GM12891 (cell line): ENCODE data around the gene SPOCK1.

Experiments
- DNase-seq: peaks from one replicate; pipeline ENCODE4 v3.0.0; 2011; ENCODE audit warnings: low spot score; ENCODE audit not compliant: insufficient read length
- FAIRE-seq: peaks from 2 replicates; lab custom pipeline; 2011; peaks lifted over from hg19 to GRCh38; lab: Jason Lieb, UNC
- PAX5 ChIP-seq: IDR thresholded peaks from 2 replicates; pipeline ENCODE4 v1.6.1; 2011; ENCODE audit warnings: low read length, moderate library complexity, mild to moderate bottlenecking; ENCODE audit not compliant: insufficient read depth, severe bottlenecking
- POLR2A ChIP-seq: IDR thresholded peaks from 2 replicates; pipeline ENCODE4 v1.6.1; 2011; ENCODE audit warnings: low read depth, low read length, control low read depth
- POLR2AphosphoS5 ChIP-seq: IDR thresholded peaks from 2 replicates; pipeline ENCODE4 v1.6.1; 2011; ENCODE audit warnings: low read depth, low read length, control low read depth
- POU2F2 ChIP-seq: IDR thresholded peaks from 2 replicates; pipeline ENCODE4 v1.6.1; 2011; ENCODE audit warnings: low read depth, mild to moderate bottlenecking, control low read depth, low read length, moderate library complexity
- SPI1 ChIP-seq: IDR thresholded peaks from 2 replicates; pipeline ENCODE4 v1.6.1; 2011; ENCODE audit warnings: low read depth, low read length, control low read depth
- TAF1 ChIP-seq: IDR thresholded peaks from 2 replicates; pipeline ENCODE4 v1.6.1; 2011; ENCODE audit warnings: low read depth, low read length, control low read depth

The SPOCK1 gene

GRCh38 chr5:137280656-137281055 is 218.5 kb downstream of the SPOCK1 start:
- FAIRE-seq (no peak), DNase-seq (no peak)
- no peak for TF ChIP-seq PAX5

GRCh38 chr5:137279521-137280231 is 219.4 kb downstream of the SPOCK1 start:
- DNase-seq (no peak), FAIRE-seq (no peak)
- TF ChIP-seq POLR2A (no peak), SPI1 (no peak), TAF1 (no peak), POU2F2 (no peak), PAX5 (no peak), POLR2AphosphoS5 (no peak)

GRCh38 chr5:137278476-137278875 is 220.7 kb downstream of the SPOCK1 start:
- TF ChIP-seq TAF1 = no peak
- no peak for TF ChIP-seq POLR2A
- no peak for TF ChIP-seq POU2F2
- no peak for TF ChIP-seq SPI1
- no peak for TF ChIP-seq PAX5
- no peak for TF ChIP-seq POLR2AphosphoS5
- FAIRE-seq = no peak
- DNase-seq = no peak

- no peak for FAIRE-seq
- DNase-seq = no peak
- TF ChIP-seq SPI1 = no peak
- TF ChIP-seq PAX5 = no peak
- TF ChIP-seq POU2F2 = no peak
- no peak for TF ChIP-seq POLR2A
- TF ChIP-seq TAF1 = no peak
Measured at GRCh38 chr5:137275083-137275482, 224.0 kb downstream of the SPOCK1 start.

- DNase-seq (no peak), FAIRE-seq (no peak)
- no peak for TF ChIP-seq POU2F2
- no peak for TF ChIP-seq PAX5
- no peak for TF ChIP-seq TAF1
- no peak for TF ChIP-seq SPI1
- no peak for TF ChIP-seq POLR2A
- TF ChIP-seq POLR2AphosphoS5 = no peak
Measured at GRCh38 chr5:137273511-137273910, 225.6 kb downstream of the SPOCK1 start.

- DNase-seq (no peak), FAIRE-seq (no peak)
- TF ChIP-seq TAF1 = no peak
- no peak for TF ChIP-seq POLR2A
- no peak for TF ChIP-seq POU2F2
- no peak for TF ChIP-seq POLR2AphosphoS5
- TF ChIP-seq SPI1 = no peak
- no peak for TF ChIP-seq PAX5
Measured at GRCh38 chr5:137272831-137273230, 226.3 kb downstream of the SPOCK1 start.

- FAIRE-seq = no peak
Measured at GRCh38 chr5:137269946-137270345, 229.2 kb downstream of the SPOCK1 start.

GRCh38 chr5:137269274-137269673 is 229.9 kb downstream of the SPOCK1 start:
- TF ChIP-seq POLR2A = no peak
- DNase-seq (no peak), FAIRE-seq (no peak)

More at GRCh38 chr5:137269946-137270345, 229.2 kb downstream of the SPOCK1 start:
- no peak for TF ChIP-seq POLR2A
- no peak for TF ChIP-seq POU2F2
- TF ChIP-seq POLR2AphosphoS5 = no peak
- no peak for TF ChIP-seq PAX5
- TF ChIP-seq TAF1 = no peak
- no peak for DNase-seq

GRCh38 chr5:137268646-137269045 is 230.5 kb downstream of the SPOCK1 start:
- TF ChIP-seq SPI1 (no peak), TAF1 (no peak), POU2F2 (no peak), POLR2AphosphoS5 (no peak), POLR2A (no peak), PAX5 (no peak)
- no peak for FAIRE-seq

GRCh38 chr5:137266186-137266585 is 232.9 kb downstream of the SPOCK1 start:
- DNase-seq (no peak), FAIRE-seq (no peak)

More at GRCh38 chr5:137268646-137269045, 230.5 kb downstream of the SPOCK1 start:
- no peak for DNase-seq

More at GRCh38 chr5:137266186-137266585, 232.9 kb downstream of the SPOCK1 start:
- no peak for TF ChIP-seq POU2F2
- no peak for TF ChIP-seq TAF1
- no peak for TF ChIP-seq POLR2A
- TF ChIP-seq SPI1 = no peak
- TF ChIP-seq POLR2AphosphoS5 = no peak
- TF ChIP-seq PAX5 = no peak
